Astrocyte of the spinal cord (primary cell): ENCODE measurements around the gene SMC6.

ENCODE experiments used
- DNase-seq: peaks from one replicate; pipeline ENCODE4 v3.0.0; 2011; ENCODE audit warnings: low read depth, low spot score
- H3K4me3 ChIP-seq: 2 replicates; pipeline ENCODE4 v1.5.1; 2011; ENCODE audit warnings: low read depth, mild to moderate bottlenecking, low read length, moderate library complexity
- in situ Hi-C: cut with HindIII; loops from 2 replicates; pipeline ENCODE4 v1.10.0; 2017; ENCODE audit warnings: low sequenced_read_pairs
- TF ChIP-seq, protein P1 (sequence below): IDR thresholded peaks from 2 replicates; pipeline ENCODE4 v1.5.1; 2012; ENCODE audit warnings: low read depth, mild to moderate bottlenecking, low read length, inconsistent platforms

Gene SMC6

DNA sequence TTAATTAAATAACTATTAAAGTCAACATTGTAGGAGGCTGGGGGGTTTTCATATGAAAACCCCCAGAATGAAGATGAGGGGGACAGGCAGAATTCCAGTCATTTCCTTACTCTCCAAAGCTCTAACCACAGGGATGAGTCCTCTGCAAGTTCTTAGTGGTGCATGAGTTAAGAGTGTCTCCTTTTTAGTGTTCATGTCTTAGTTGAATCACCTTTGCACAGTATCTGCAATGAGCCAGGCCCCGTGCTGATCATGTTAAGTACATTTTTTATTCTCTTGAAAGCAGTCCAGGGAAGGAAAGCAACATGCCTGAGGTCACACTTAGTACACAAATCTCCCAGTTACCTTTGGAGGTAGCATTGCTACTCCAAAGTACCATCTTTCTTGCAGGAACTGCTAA is 36.9 kb upstream of the SMC6 start:
- no peak for DNase-seq
- in situ Hi-C loops: no loop called here

DNA sequence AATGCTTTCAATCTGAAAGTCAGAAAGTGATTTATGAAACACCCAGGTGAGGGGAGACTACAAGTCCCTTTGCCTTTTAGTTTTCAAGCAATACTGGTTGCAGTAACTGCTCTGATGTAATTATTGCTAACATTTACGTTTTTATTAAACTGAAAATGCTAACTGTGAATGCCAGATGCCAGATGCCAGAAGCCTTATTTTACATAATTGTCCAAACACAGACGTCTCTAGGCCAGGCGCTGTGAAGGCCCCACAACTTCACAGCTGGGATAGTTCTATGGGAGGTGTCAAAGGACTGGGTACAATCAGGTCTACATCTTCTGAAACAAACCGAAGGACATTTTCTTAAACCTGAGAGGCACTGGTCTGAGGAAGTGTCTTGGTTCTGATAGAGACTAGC is 35.2 kb upstream of the SMC6 start:
- no peak overlapping the region for H3K4me3 ChIP-seq
- in situ Hi-C loops: no loop called here
- TF ChIP-seq, protein P1, sequence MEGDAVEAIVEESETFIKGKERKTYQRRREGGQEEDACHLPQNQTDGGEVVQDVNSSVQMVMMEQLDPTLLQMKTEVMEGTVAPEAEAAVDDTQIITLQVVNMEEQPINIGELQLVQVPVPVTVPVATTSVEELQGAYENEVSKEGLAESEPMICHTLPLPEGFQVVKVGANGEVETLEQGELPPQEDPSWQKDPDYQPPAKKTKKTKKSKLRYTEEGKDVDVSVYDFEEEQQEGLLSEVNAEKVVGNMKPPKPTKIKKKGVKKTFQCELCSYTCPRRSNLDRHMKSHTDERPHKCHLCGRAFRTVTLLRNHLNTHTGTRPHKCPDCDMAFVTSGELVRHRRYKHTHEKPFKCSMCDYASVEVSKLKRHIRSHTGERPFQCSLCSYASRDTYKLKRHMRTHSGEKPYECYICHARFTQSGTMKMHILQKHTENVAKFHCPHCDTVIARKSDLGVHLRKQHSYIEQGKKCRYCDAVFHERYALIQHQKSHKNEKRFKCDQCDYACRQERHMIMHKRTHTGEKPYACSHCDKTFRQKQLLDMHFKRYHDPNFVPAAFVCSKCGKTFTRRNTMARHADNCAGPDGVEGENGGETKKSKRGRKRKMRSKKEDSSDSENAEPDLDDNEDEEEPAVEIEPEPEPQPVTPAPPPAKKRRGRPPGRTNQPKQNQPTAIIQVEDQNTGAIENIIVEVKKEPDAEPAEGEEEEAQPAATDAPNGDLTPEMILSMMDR: no peak
- DNase-seq: no peak

More for the DNA sequence above, 36.9 kb upstream of the SMC6 start:
- H3K4me3 ChIP-seq: no peak overlapping the region
- TF ChIP-seq, protein P1: no peak

DNA sequence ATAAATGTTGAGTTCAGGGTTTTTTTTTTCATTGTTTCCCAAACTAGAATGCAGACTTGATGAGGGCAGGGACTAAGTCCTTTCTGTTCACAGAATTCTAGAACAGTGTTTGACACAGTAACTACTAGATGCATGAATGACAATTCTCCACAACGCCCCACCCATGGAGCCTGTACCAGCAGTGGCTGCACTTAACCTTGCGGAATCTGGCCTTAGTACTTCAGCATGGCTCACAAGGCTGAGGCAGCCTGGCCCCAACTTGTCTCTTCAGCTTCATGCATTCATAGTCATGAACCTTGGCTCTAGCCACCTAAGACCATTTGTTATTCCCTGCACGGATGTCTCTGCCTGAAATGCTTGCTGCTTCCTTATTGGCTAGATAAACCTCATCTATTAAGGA is 33.1 kb upstream of the SMC6 start:
- TF ChIP-seq, protein P1: no peak
- no peak overlapping the region for H3K4me3 ChIP-seq
- in situ Hi-C loops: no loop called here
- no peak for DNase-seq

DNA sequence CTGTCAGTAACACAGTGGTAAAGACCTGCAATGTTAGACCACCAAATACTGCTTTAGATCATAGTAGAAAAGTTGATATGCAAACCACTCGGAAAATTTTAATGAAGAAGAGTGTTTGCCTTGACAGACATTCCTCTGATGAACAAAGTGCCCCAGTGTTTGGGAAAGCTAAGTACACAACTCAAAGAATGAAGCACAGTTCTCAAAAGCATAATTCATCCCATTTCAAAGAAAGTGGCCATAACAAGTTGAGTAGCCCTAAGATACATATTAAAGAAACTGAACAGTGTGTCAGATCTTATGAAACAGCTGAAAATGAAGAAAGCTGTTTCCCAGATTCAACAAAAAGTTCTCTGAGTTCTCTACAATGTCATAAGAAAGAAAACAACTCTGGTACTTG is 27.9 kb upstream of the SMC6 start:
- TF ChIP-seq, protein P1: no peak
- H3K4me3 ChIP-seq: no peak overlapping the region
- in situ Hi-C loops: no loop called here
- no peak for DNase-seq

DNA sequence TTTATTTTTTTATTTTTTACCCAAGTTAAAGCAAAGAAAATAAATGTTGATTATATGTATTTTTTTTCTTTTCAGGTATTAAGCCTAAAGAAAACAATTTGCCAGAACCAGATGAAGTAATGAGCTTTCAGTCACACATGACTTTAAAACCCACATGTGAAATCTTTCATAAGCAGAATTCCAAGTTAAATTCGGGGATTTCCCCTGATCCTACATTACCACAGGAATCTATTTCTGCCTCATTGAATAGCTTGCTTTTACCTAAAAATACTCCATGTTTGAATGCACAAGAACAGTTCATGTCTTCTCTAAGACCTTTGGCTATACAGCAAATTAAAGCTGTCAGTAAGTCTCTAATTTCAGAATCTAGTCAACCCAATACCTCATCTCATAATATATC is 26.9 kb upstream of the SMC6 start:
- TF ChIP-seq, protein P1: no peak
- no peak for DNase-seq
- no peak overlapping the region for H3K4me3 ChIP-seq
- in situ Hi-C loops: no loop called here

DNA sequence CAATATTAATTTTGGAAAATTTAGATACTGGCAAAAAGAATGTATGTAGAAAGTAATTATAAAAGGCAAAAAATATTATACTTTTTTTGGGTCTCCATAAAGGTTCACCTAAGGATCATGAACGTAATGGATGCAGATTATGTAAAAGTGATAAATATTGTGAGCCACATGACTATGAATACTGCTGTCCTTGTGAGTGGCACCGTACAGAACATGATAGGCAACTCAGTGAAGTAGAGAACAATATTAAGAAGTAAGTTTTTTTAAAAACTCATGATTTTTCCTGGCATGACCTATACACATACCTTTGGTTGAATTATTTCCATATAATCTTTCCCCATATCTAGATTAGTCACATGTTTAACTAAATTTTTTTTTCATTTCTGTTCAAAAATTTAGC is 18.9 kb upstream of the SMC6 start:
- TF ChIP-seq, protein P1: no peak
- H3K4me3 ChIP-seq: no peak overlapping the region
- in situ Hi-C loops: no loop called here
- DNase-seq: no peak

DNA sequence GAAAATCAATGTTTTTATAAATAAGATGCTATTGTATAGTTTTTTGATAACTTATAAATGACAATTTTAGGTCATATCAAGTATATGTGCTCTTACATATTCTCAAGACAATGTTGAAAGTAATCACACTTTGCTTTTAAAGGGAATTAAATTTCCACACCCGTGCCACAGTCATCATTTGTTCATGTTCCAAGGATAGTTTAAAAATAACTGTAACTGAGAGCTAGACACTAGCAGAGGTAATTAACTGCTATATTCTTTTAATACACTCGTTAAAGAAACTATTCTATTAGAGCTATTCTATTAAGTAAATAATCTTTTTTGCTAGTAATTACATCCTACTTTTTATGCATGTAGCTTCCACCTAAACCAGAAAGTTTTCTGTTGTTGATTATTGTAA is 18.3 kb upstream of the SMC6 start:
- in situ Hi-C loops: no loop called here
- H3K4me3 ChIP-seq: no peak overlapping the region
- DNase-seq: no peak
- TF ChIP-seq, protein P1: no peak
